Astrocyte (in vitro differentiated cells and primary cell): ENCODE results near the gene KRTAP2-2. TPM values are rescaled to one million over a fixed set of nuclear protein-coding genes. Genes with fewer than 3 reads are reported as not detected.
"Not testable (repeated sequence)": the region's sequence is repeated elsewhere in the genome, so short reads cannot be mapped to it uniquely, and the experiment has no call there.

ENCODE experiments used
- DNase-seq: peaks from one replicate; pipeline ENCODE4 v3.0.0-alpha.2; 2010; ENCODE audit warnings: low read depth
- FAIRE-seq: peaks from 2 replicates; lab custom pipeline; 2011; peaks lifted over from hg19 to GRCh38; lab: Jason Lieb, UNC
- H2AFZ ChIP-seq: 2 replicates; pipeline ENCODE4 v1.6.0; 2012; ENCODE audit warnings: low read depth, low read length, inconsistent platforms
- H3K27ac ChIP-seq: 2 replicates; pipeline ENCODE4 v1.5.1; 2011; ENCODE audit warnings: low read depth, low read length, inconsistent platforms
- H3K27me3 ChIP-seq: 2 replicates; pipeline ENCODE4 v1.6.0; 2011; ENCODE audit warnings: low read length, inconsistent platforms; ENCODE audit not compliant: insufficient read depth
- H3K36me3 ChIP-seq: 2 replicates; pipeline ENCODE4 v1.5.1; 2011; ENCODE audit warnings: low read length, inconsistent platforms; ENCODE audit not compliant: insufficient read depth
- H3K4me1 ChIP-seq: 2 replicates; pipeline ENCODE4 v1.5.1; 2011; ENCODE audit warnings: low read length, inconsistent platforms; ENCODE audit not compliant: insufficient read depth
- H3K4me2 ChIP-seq: 2 replicates; pipeline ENCODE4 v1.6.0; 2012; ENCODE audit warnings: low read length, inconsistent platforms
- H3K4me3 ChIP-seq: 2 replicates; pipeline ENCODE4 v1.5.1; 2011; ENCODE audit warnings: low read depth, mild to moderate bottlenecking, low read length, inconsistent platforms; ENCODE audit not compliant: insufficient read depth
- H3K79me2 ChIP-seq: 2 replicates; pipeline ENCODE4 v1.6.0; 2012; ENCODE audit warnings: mild to moderate bottlenecking, low read length, inconsistent platforms; ENCODE audit not compliant: insufficient read depth
- H3K9ac ChIP-seq: 2 replicates; pipeline ENCODE4 v1.6.0; 2012; ENCODE audit warnings: mild to moderate bottlenecking, low read length, inconsistent platforms
- H3K9me3 ChIP-seq: 2 replicates; pipeline ENCODE4 v1.5.1; 2012; ENCODE audit warnings: low read depth, mild to moderate bottlenecking, low read length, inconsistent platforms; ENCODE audit not compliant: insufficient read depth
- H4K20me1 ChIP-seq: 2 replicates; pipeline ENCODE4 v1.6.0; 2012; ENCODE audit warnings: low read length, inconsistent platforms; ENCODE audit not compliant: insufficient read depth
- H3K27ac Mint-ChIP-seq: one replicate; pipeline ENCODE4 v1.8.0; 2021; ENCODE audit warnings: mild to moderate bottlenecking, mixed read lengths; ENCODE audit not compliant: unreplicated experiment
- H3K27me3 Mint-ChIP-seq: one replicate; pipeline ENCODE4 v1.8.0; 2021; ENCODE audit warnings: low read depth, mixed read lengths; ENCODE audit not compliant: unreplicated experiment
- H3K36me3 Mint-ChIP-seq: one replicate; pipeline ENCODE4 v1.8.0; 2021; ENCODE audit warnings: low read depth, mixed read lengths; ENCODE audit not compliant: unreplicated experiment
- H3K4me1 Mint-ChIP-seq: one replicate; pipeline ENCODE4 v1.8.0; 2021; ENCODE audit warnings: low read depth, mixed read lengths; ENCODE audit not compliant: unreplicated experiment
- H3K4me3 Mint-ChIP-seq: one replicate; pipeline ENCODE4 v1.8.0; 2021; ENCODE audit warnings: mild to moderate bottlenecking, moderate library complexity, mixed read lengths; ENCODE audit not compliant: unreplicated experiment
- H3K9me3 Mint-ChIP-seq: one replicate; pipeline ENCODE4 v1.8.0; 2021; ENCODE audit warnings: mild to moderate bottlenecking, mixed read lengths; ENCODE audit not compliant: unreplicated experiment
- EZH2 ChIP-seq: IDR thresholded peaks from 2 replicates; pipeline ENCODE4 v1.6.1; 2012; ENCODE audit warnings: mild to moderate bottlenecking, low read length, inconsistent platforms; ENCODE audit not compliant: insufficient read depth
- total RNA-seq: library from RNA; stranded (reverse); gene quantifications from 2 replicates; pipeline ENCODE4 v1.2.1, GENCODE V29; 2021
- TF ChIP-seq, protein P1 (sequence below): IDR thresholded peaks from 2 replicates; pipeline ENCODE4 v1.5.1; 2011; ENCODE audit warnings: low read depth, mild to moderate bottlenecking, inconsistent platforms, low read length, moderate library complexity; ENCODE audit not compliant: insufficient read depth

The KRTAP2-2 gene
- total RNA-seq, 1 donor from 2014 or later, result not detected

GRCh38 chr17:41057547-41057946, 2.5 kb upstream of the KRTAP2-2 start:
- Mint-ChIP-seq H3K27ac (no peak overlapping the region), H3K36me3 (no peaks in the 10 kb centered on the region), H3K9me3 (peaks cover 2% of the 10 kb centered on the region), H3K4me3 (no peak overlapping the region), H3K4me1 (peaks cover 42% of the 10 kb centered on the region), H3K27me3 (no peaks in the 10 kb centered on the region)
- H3K9me3 ChIP-seq, result no peaks in the 10 kb centered on the region
- no peak overlapping the region for H3K9ac ChIP-seq
- no peaks in the 10 kb centered on the region for H3K36me3 ChIP-seq
- no peaks in the 10 kb centered on the region for H4K20me1 ChIP-seq
- peaks cover 34% of the 10 kb centered on the region for H3K4me1 ChIP-seq
- no peaks in the 10 kb centered on the region for H3K79me2 ChIP-seq
- H3K4me2 ChIP-seq, result no peak overlapping the region
- no peak overlapping the region for H3K27ac ChIP-seq
- no peaks in the 10 kb centered on the region for H3K27me3 ChIP-seq
- FAIRE-seq (no peak), DNase-seq (no peak)
- H2AFZ ChIP-seq, result no peak overlapping the region
- no peak overlapping the region for H3K4me3 ChIP-seq
- no peak for TF ChIP-seq EZH2
- TF ChIP-seq, protein P1, sequence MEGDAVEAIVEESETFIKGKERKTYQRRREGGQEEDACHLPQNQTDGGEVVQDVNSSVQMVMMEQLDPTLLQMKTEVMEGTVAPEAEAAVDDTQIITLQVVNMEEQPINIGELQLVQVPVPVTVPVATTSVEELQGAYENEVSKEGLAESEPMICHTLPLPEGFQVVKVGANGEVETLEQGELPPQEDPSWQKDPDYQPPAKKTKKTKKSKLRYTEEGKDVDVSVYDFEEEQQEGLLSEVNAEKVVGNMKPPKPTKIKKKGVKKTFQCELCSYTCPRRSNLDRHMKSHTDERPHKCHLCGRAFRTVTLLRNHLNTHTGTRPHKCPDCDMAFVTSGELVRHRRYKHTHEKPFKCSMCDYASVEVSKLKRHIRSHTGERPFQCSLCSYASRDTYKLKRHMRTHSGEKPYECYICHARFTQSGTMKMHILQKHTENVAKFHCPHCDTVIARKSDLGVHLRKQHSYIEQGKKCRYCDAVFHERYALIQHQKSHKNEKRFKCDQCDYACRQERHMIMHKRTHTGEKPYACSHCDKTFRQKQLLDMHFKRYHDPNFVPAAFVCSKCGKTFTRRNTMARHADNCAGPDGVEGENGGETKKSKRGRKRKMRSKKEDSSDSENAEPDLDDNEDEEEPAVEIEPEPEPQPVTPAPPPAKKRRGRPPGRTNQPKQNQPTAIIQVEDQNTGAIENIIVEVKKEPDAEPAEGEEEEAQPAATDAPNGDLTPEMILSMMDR, result no peak

GRCh38 chr17:41054556-41054955, 474 bp downstream of the KRTAP2-2 start:
- not testable (repeated sequence) for H3K27ac Mint-ChIP-seq, H3K27me3 Mint-ChIP-seq

GRCh38 chr17:41054025-41054424, 1.0 kb downstream of the KRTAP2-2 start:
- Mint-ChIP-seq H3K27me3 (no peaks in the 10 kb centered on the region), H3K36me3 (no peaks in the 10 kb centered on the region), H3K27ac (no peak overlapping the region), H3K4me1 (peaks cover 15% of the 10 kb centered on the region), H3K9me3 (peaks cover 2% of the 10 kb centered on the region), H3K4me3 (no peak overlapping the region)
- Histone ChIP-seq H3K9ac (no peak overlapping the region), H3K79me2 (no peaks in the 10 kb centered on the region), H3K9me3 (no peaks in the 10 kb centered on the region), H3K36me3 (no peaks in the 10 kb centered on the region), H4K20me1 (no peaks in the 10 kb centered on the region), H3K27me3 (no peaks in the 10 kb centered on the region), H3K27ac (no peak overlapping the region), H2AFZ (no peak overlapping the region), H3K4me2 (no peak overlapping the region), H3K4me1 (peaks cover 10% of the 10 kb centered on the region), H3K4me3 (no peak overlapping the region)
- no peak for FAIRE-seq
- no peak for DNase-seq
- TF ChIP-seq EZH2, result no peak
- TF ChIP-seq, protein P1, result no peak

More at GRCh38 chr17:41054556-41054955, 474 bp downstream of the KRTAP2-2 start:
- not testable (repeated sequence) for H3K79me2 ChIP-seq, H2AFZ ChIP-seq, H3K4me3 ChIP-seq, H3K4me3 Mint-ChIP-seq, H3K4me2 ChIP-seq, H3K9me3 ChIP-seq, H3K36me3 Mint-ChIP-seq, H3K36me3 ChIP-seq, H3K9ac ChIP-seq, FAIRE-seq, DNase-seq, H3K9me3 Mint-ChIP-seq, H4K20me1 ChIP-seq, H3K27ac ChIP-seq, H3K27me3 ChIP-seq
- H3K4me1 ChIP-seq, result peaks cover 12% of the 10 kb centered on the region
- peaks cover 20% of the 10 kb centered on the region for H3K4me1 Mint-ChIP-seq
